ENCODE results near the gene CD9.

- TF ChIP-seq CTCF (IDR thresholded peaks at IDR 0.05): no peak
- TF ChIP-seq POLR2A (IDR thresholded peaks at IDR 0.05): no peak
These were observed 18.5 kb upstream of the CD9 start for GRCh38 chr12:6181583-6182278.

All from esophagus squamous epithelium (tissue), 4 donors.